HG02798 (cell line): ENCODE measurements around the gene B4GALNT3.

Experiments used
- ATAC-seq: cut with Tn5 transposase; IDR thresholded peaks from one replicate; pipeline ENCODE4 v1.9.1; 2021; ENCODE audit warnings: mild to moderate bottlenecking; ENCODE audit not compliant: unreplicated experiment, poor library complexity

Gene B4GALNT3

DNA sequence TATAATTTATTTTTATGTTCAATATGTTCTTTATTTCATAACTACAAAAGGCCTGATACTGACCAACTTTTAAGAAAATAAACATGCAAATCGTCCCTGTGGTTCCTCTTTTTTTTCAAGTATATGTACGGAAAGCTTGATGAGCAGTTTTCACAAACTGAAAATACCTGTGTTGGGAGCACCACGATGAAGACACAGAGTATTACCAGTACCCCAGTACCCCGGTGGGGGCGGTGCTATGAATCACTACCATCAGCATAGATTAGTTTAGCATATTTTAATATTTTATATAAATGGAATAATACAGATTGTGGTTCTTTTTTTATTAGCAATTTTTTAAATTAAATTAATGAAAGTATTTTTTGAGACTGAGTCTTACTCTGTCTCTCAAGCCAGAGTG lies 7.0 kb downstream of the B4GALNT3 start:
- ATAC-seq = no peak

DNA sequence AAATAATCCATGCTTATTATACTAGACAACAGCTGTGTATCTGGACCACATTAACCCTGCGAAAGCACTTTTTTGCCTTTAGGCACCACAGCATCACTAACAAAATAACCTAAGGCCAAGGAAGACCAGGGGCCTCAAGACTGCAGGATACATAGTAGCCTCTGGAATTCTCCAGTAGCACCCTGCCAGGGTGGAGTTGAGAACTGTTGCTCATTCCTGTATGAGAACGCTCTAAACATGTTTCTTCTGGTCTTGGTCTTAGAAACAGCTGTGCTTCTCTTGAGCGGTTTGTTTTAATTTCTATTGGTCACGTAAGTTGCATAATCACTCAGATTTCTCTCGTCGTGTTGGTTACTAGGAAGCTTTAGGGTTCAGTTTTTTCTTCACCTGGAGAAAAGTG lies 7.9 kb downstream of the B4GALNT3 start:
- no peak for ATAC-seq

DNA sequence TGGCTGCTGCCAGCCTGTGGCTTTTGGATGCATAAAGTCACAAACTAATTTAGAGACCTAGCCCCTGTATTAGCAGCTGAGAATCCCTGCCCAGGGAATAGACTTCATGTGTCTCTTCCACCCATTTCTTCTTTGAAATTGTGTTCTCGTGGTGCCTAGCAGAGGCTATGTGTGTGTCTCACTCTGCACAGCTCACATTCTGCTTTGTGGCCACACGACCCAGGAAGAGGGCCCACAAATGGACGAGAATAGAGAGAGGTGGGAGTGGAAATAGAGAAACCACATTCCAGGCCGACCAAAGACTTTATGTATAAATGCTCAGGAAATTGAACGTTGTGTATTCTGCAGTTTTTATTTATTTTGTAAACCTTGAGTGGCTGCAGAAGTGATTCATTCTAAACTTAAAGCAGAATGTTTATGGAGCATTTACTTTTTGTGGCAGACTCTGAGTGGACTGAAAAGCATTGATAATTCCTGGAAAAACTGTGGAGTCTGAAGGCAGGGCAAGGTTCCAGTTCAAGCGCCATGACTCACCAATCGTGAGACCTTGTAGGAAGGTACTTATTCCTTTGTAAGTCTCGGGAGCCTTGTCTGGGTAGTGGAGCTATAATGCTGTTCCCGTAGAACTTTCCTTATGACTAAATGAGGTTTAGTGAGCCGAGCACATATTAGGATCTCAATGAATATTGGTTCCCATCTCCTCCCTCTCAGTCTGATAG lies 9.1 kb downstream of the B4GALNT3 start:
- ATAC-seq = no peak

DNA sequence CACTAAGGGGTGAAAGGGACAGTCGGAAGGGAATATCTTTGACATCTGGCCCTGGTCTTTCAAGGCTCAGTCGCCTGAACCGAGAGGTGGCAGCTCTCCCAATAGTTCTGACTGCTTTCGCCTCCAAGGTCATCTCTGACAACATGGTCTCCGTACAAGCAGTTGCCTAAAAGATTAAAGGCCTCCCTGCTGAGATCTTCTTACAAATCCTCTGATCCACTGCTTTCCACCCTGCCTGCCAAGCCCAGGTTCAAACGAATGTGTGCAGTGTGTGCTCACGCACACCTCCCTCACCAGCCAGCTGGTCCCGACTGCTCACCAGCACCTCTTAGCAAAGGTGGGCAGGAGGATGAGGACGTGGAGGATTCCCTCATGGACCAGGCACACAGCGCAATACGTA lies 10.4 kb downstream of the B4GALNT3 start:
- no peak for ATAC-seq

DNA sequence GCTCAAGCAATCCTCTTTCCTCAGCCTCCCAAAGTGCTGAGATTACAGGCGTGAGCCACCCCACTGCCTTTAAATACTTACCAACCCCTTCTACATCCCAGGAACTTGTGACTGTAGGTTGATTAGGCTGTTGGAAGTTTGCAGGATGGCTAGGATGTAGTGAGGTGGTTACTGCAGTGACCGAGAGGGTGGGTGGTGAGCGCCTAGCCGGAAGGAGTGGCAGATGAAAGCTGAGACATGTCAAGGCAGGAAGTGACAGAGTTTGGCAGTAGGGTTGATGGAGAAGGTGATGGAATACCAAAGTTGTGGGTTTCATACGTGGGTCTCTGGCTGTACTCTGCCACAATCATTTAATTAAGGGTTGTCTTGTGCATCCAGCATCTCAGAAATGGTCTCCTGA lies 13.5 kb downstream of the B4GALNT3 start:
- no peak for ATAC-seq

DNA sequence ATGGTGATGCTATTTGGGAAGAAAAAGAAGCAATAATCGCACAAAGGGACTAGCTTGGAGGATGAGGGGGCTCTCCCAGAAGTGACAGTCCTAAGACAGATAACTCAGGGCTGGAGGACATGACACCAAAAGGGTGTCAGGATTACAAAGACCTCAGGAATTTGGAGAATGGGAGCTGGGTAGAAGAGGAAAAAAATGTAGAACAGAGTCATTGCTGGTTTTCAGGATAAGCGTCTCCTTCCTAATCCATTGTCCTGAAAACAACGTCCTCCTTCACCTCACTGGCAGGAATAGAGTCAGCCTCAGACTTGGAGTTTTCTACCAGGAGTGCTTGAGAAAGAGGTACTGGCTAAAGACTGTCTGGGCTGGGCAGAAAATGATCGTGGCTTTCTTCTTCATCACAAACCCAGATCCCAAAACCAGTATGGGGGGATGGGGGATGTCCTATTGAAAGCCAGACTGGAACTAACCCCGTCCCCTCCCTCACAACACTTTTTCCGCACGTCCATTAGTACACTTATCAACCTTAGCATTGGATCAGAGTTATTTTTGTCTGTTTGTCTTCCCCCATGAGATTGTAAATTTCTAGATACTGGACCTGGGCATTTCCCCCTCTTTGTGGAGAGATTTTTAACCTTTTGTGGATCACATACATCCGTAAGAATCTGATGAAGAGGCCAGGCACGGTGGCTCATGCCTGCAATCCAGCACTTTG lies 14.3 kb downstream of the B4GALNT3 start:
- ATAC-seq = no peak

DNA sequence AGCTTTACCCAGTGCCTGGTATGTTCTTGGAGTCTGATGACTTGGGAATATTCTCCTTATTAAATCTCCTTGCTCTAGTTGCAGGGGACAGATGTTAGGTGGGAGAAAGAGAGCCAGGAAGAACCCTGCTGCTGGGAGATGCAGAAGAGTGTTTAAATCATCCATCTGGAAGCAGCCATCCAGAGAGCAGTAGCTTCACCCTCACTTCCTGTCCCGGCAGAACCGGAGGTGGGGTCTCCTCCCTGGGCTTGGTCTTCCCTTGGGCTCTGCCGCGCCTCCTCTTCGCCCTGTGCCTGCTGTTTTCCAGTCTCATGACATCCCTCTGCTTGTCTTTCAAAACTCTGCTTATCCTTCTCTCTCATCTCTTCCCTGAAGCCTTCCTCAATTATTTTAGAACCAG lies 15.5 kb downstream of the B4GALNT3 start:
- ATAC-seq = no peak

DNA sequence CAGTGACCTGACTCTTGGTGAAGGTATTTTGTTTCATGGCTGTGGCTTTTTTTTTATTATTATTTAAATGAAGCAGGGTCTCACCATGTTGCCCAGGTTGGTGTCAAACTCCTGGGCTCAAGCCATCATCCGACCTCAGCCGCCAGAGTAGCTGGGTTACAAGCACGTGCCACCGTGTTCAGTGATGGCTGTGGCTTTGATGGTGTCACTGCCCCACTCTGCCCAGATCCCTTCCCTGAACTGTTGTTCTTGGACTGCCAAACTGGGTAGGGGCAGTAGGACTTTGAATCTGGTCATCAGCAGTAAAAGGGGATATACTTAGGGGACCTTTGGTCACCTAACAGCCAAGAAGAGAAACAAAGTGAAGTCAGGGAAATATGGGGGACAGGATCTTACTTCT lies 19.4 kb downstream of the B4GALNT3 start:
- no peak for ATAC-seq

DNA sequence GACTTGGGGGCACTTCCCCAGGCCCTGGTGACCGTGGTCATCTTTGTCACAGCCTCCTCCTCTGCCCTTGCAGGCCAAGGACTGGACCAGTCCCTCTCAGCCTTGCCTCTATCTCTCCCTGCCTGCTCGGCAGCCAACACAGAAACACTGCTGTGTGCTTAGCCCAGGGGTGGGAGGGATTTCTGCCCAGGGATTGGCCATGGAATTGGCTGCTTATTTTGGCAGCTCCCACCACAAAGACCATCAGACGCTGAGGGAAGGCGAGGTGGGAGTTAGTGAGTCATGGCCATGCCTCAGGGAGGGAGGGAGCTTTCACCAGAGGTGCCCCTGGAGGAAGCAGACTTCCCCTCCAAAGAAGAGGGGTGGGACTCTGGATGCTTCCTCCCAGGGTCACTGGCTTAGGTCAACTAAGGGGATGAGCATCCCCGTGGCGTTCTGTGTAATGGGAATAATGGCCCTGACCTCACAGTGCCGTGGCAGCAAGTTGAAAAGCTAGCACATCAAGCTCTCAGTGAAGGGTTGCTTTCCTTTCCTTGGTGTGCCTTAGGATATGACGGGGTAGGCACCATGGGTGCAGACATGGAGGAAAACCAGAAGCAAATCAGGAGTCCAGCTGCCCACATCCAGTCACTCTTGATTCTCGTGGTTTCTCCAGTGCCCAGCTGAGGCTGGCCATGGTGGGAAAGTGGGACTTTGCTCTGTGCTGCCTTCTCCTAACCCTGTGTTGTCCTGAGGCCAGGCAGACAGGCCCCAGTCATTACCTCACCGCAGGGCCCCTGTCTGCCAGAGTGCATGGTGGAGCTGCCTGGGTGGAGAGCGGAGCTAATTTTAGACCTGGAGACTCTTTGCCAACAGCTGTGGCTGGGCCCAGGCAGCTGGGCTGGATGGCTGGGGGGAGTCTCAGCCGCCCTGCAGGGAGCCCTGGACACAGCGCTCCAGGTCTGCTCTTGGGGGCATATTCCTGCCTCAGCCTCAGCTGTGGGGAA lies 21.4 kb downstream of the B4GALNT3 start:
- no peak for ATAC-seq

DNA sequence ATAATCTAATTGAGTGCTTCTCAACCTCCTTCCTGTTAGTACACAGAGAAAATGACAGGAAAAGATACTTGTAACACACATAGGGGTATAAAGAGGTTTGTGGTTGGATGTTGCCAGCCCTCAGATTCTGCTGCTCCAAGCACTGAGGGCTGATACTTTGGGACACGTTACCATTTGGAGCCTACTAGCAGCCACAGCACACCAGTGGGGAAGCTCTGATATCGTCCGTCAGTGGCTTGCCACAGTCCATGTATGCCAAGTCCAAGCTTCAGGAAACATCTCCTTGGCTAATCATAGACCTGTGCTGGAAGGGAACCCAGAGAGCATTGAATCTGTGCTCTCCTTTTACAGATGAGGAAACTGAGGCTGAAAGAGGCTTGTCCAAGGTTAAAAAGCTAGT lies 22.3 kb downstream of the B4GALNT3 start:
- ATAC-seq = no peak

DNA sequence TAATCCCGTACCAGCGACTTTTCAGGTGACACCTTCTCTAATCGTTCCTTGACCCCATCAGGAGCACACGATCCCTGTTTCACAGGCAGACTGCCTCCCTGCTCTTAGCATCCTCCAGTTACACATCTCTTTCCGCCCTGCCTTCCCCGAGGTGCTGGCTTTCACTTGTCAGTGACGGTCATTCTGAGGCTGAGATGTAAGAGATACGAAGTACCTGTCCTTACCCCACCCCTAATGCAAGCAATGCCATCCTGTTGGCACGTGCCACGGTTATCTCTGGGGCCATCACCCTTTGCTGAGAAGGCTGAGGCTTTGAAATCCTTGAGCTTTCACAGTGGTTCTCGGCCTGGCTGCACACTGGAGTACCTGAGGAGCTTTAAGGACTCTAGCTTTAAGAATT lies 24.4 kb downstream of the B4GALNT3 start:
- no peak for ATAC-seq

DNA sequence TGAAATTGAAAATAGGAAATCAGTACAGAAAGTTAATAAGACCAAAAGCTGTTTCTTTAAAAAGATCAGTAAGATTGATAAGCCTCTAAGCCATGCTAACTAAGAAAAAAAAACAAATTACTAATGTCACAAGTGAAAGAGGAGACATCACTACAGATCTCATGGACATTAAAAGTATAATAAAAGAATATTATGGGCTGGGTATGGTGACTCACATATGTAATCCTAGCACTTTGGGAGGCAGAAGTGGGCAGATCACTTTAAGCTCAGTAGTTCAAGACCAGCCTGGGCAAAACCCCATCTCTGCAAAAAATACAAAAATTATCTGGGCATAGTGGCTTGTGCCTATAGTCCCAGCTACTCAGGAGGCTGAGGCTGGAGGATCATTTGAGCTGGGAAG lies 30.5 kb downstream of the B4GALNT3 start:
- no peak for ATAC-seq

DNA sequence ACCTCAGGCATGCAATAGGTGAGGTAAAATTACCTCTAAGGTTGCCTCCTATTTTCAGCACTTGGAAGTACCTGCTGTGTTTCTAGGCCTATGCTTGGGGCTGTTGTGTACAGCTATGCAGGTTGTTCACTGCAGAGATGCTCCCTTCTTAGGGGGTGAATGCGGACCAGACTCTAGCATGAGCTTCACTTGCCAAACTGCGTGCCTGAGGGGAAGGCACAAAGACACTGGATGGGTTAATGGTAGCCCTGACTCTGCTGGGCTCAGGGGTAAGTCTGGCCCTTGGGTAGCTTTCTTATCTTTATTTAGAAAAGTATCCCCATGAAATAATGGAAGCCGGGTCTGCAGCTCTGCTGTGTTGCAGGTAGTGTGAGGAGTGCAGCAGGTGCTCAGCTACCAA lies 35.7 kb downstream of the B4GALNT3 start:
- ATAC-seq = no peak

DNA sequence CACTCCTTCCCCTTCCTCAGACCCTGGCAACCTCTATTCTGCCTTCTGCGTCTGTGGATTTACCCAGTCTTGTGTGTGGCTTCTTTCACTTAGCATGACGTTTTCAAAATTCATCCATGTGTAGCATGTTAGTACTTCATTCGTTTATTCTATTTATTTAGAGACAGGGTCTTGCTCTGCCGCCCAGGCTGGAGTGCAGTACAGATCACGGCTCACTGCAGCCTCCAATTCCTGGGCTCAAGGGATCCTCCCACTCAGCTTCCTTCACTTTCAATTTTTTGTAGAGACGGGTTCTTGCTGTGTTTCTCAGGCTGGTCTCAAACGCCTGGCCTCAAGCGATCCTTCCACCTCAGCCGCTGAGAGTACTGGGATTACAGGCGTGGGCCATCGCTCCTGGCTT lies 37.0 kb downstream of the B4GALNT3 start:
- no peak for ATAC-seq

DNA sequence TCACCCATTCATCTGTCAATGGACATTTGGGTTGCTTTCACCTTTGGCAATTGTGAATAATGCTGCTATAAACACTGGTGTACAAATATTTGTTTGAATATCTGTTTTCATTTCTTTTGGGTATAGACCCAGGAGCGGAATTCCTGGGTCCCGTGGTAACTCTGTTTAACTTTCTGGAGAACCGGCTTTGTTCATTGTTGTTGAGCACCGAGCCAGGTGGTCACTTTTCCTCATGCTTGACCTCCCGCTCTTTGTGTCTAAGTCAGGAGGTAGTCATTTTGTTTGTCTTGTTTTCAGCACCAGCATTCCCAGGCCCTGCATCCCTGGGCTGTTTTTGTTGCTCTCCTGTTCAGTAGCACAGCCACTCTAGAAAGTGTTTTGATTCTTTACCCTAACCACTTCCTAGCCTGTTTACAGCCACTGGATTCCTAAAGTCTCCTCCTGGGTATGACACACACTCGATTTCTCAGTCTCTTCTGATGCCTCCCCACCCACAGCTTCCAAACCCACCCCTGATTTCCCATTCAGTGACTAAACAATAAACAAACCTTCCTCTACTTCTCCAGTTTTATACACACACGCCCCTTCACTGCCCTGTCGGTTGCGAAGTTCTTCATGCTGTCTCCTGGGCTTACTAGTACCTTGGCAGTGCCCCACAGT lies 37.9 kb downstream of the B4GALNT3 start:
- no peak for ATAC-seq

DNA sequence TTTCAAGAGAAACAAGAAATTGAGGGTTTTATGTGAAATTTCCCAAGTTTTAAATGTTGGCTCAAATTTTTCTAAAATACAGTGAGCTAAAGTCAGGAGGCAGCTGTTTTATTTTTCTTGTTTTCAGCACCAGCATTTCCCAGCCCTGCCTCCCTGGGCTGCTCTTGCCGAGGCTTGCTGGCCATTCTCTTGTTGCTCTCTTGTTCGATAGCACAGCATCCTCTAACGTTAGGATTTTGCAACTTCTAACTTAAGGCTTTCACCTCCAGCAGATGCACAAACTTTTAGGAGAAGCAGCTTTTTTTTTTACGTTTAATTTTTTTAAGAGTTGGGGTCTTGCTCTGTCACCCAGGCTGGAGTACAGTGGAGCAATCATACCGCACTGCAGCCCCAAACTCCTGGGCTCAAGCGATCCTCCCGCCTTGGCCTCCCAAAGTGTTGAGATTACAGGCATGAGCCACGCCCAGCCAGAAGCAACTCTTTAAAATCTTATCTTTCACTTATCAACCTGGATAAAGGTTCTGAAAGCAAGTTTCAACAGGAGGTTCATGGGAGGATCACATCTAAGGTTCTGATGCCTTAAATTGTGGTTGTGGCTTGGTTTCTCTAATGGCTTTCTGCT lies 40.2 kb downstream of the B4GALNT3 start:
- ATAC-seq = no peak

DNA sequence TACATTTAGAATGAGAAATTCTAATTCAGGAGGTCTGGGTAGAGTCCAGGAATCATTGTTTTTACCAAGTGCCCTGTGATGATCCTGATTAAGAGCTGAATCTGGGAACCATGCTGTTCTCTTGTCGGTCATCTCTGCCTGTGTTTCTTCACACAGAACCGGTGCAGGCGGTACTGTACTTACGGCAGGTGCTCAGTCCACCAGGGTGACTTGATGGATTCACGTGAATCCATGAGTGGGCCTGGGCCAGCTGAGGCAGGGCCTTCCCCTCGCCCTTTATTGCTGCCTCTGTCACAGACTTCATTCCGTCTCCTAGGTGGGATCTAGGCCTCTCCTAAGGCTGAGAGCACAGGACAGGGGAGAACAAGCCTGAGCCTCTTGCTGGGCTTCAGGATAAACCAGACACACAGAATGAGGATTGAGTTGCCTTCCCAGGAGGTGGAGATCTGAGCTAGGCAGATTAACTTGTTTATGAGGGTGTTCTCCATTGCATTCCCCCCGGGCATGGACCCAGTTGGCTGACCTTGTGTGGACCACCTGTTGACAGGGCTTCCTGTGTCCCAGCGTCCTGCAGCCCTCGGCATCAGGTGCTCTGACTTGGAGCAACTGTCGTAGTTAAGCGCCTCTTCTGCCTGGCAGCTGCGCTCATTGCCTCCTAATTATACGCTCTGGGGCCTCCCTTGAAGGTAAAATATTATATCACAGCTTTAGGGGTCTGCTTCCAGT lies 42.1 kb downstream of the B4GALNT3 start:
- no peak for ATAC-seq

DNA sequence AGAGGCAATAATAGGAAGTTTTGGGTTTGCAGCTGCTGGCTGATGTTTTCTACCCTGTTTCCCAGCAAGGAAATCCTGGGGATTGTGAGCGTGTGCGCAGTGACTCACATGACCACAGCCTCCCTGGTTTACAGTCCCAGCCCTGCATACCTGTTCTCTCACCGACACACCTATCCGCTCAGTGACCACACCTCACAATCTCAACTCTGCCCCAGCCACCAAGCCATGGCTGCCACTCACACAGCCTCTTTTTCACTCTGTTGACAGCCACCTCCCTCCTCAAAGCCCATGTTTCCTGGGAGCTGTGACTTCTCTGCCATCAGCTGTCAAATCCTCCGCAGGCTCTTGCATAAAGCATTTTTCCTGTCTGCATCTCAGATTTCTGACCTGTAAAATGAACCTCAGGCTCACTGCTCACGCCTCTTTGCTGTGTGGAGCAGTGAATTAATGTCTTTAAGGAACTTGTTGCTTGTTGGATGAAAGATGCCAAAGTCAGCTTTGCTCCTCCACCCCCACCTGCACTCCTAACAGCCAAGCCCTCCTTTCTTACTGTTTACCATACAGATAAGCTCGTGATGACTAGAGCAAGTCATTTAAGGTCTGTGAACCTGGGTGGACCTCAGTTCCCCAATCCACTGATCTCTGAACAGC lies 43.5 kb downstream of the B4GALNT3 start:
- ATAC-seq = no peak

DNA sequence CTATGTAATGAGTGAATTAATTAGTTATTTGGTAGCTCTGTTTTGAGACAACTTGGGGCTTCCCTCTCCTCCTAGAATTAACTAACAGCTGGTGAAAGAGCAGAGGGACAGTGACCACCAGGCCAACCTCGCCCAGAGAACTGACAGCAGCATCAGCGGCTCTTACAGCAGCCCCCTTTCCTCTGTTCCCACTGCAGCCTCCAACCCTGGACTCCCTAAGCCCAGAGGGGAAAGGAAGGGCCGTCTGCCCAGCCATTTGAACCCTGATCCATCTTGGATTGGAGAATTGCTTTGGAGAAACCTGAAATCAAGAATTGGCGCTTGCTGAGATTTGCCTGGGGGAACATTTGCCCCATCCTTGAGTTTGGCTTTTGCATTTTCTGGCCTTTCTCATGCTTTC lies 45.5 kb downstream of the B4GALNT3 start:
- ATAC-seq = no peak
